ENCODE results near the gene FRMD8.

FRMD8 gene

DNA sequence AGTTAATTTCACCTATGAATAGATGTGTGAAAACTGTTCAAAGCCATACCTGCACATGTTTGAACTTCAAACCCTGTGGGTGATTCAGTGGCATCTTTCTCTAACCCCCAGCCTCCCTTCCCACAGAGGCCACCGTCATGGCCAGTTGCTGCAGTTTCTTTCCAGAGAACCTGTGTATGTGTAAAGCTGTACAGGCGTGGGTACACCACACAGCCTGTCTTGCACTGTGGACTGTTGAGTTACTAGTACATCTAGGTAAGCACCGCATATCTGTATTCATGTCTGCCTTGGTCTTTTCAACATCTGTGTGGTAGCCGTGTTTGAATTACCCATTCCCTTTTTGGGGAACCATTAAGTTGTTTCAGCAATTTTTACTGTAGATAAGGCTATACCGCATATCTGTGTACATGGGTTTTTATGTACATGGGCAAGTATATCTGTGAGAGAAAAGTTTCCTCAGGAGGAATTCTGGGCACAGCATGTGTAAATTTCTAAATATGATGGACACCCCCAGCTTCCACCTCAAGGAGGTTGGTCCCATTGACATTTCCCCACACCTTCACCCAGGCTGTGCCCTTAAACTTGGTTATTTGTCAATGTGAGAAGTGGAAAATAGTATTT is 50.1 kb downstream of the FRMD8 start:
- Histone ChIP-seq H3K27ac (peak overlapping the region; percentile 60), H3K4me1 (ENCODE audit: control insufficient read depth in 1 of 2, insufficient read depth in 1 of 2, low read depth in 1 of 2, low read length in 1 of 2) (peaks cover 79 to 83% of the 10 kb centered on the region in 2 experiments)
- TF ChIP-seq, protein P1, sequence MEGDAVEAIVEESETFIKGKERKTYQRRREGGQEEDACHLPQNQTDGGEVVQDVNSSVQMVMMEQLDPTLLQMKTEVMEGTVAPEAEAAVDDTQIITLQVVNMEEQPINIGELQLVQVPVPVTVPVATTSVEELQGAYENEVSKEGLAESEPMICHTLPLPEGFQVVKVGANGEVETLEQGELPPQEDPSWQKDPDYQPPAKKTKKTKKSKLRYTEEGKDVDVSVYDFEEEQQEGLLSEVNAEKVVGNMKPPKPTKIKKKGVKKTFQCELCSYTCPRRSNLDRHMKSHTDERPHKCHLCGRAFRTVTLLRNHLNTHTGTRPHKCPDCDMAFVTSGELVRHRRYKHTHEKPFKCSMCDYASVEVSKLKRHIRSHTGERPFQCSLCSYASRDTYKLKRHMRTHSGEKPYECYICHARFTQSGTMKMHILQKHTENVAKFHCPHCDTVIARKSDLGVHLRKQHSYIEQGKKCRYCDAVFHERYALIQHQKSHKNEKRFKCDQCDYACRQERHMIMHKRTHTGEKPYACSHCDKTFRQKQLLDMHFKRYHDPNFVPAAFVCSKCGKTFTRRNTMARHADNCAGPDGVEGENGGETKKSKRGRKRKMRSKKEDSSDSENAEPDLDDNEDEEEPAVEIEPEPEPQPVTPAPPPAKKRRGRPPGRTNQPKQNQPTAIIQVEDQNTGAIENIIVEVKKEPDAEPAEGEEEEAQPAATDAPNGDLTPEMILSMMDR (IDR thresholded peaks at IDR 0.05), result no peak

DNA sequence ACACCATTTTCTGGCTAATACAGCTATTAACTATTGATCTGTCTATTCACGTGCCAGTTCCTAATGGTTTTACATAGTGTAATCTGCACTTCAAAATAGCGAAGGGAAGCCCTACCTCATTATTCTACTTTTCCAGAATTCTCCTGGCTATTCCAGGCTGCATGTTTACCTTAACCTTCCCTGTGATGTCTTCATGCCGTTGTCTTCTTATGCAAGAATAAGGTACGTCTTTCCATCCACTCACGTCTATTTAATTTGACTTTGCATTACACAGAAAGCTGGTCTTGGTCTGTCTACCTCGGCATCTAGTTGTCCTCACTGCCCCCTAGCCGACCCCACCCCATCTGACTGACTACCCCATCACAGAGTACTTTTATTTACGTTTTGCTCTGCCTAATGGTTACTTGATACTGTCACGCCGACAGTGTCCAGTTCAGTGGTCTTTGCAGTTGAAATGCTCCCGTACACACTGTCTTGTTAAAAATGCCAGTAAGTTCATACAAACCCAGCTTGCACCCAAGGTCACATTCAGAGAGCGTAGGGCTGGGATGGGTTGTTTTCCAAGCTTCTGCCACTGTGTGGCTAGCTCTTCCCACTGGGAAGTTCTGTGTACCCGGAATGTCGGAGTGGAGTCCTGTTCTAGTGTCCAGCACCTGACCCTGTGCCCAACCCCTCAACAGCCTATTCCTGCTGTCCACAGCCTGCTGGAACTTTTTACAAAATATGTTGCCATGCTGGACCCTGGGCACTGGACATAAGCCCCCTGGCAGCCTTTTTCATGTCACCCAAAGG is 51.2 kb downstream of the FRMD8 start:
- no peaks in the 10 kb centered on the region for H3K9me3 ChIP-seq
- TF ChIP-seq, protein P1 (IDR thresholded peaks at IDR 0.05), result no peak
- H3K27ac ChIP-seq, result peak overlapping the region; percentile 26
- peaks cover 86% of the 10 kb centered on the region for H3K36me3 ChIP-seq
- H3K4me1 ChIP-seq (ENCODE audit: control insufficient read depth in 1 of 2, insufficient read depth in 1 of 2, low read depth in 1 of 2, low read length in 1 of 2), result peaks cover 79 to 82% of the 10 kb centered on the region in 2 experiments
- H3K27me3 ChIP-seq, result no peaks in the 10 kb centered on the region
- H3K4me3 ChIP-seq (ENCODE audit: low read depth in 1 of 2, low read length in 1 of 2), result peak overlapping the region in 1 of 2 experiments; percentile 16

More for the DNA sequence above, 50.1 kb downstream of the FRMD8 start:
- no peak overlapping the region for H3K4me3 ChIP-seq (ENCODE audit: low read depth in 1 of 2, low read length in 1 of 2)
- H3K27me3 ChIP-seq, result no peaks in the 10 kb centered on the region
- peaks cover 82% of the 10 kb centered on the region for H3K36me3 ChIP-seq
- H3K9me3 ChIP-seq, result no peaks in the 10 kb centered on the region

GRCh38 chr11:65438257-65439151 is 52.1 kb downstream of the FRMD8 start:
- Histone ChIP-seq H3K4me1 (ENCODE audit: control insufficient read depth in 1 of 2, insufficient read depth in 1 of 2, low read depth in 1 of 2, low read length in 1 of 2) (peaks cover 82% of the 10 kb centered on the region in 2 experiments), H3K27ac (peak overlapping the region; percentile 69), H3K9me3 (no peaks in the 10 kb centered on the region), H3K36me3 (peaks cover 87% of the 10 kb centered on the region), H3K4me3 (ENCODE audit: low read depth in 1 of 2, low read length in 1 of 2) (no peak overlapping the region), H3K27me3 (no peaks in the 10 kb centered on the region)
- TF ChIP-seq, protein P1 (IDR thresholded peaks at IDR 0.05), result no peak

DNA sequence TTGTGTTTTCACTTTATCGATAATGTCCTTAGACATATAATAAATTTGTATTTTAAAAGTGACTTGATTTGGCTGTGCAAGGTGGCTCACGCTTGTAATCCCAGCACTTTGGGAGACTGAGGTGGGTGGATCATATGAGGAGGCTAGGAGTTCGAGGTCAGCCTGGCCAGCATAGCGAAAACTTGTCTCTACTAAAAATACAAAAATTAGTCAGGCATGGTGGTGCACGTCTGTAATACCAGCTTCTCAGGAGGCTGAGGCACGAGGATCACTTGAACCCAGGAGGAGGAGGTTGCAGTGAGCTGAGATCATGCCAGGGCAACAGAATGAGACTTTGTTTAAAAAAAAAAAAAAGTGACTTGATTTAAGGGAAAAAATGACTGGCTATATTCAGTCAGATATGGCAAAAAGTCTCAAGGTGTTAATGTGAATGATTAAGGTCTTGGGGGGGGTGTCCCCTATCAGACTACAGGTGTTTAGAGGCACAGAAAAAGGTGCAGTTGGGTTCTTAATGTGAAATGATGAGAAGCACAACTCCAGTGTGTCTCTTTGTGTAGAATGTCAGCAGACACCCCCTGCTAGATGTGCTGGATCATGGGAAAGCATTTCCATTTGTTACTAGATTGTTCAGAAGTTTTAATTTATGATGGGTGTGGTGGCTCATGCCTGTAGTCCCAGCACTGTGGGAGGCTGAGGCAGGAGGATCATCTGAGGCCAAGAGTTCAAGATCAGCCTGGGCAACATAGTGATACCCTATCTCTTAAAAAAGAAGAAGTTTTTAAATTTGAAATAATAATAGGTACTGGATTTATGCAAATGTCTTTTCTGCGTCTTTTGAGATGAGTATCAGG is 53.1 kb downstream of the FRMD8 start:
- Histone ChIP-seq H3K27ac (peak overlapping the region; percentile 69), H3K9me3 (no peaks in the 10 kb centered on the region), H3K4me3 (ENCODE audit: low read depth in 1 of 2, low read length in 1 of 2) (no peak overlapping the region), H3K4me1 (ENCODE audit: control insufficient read depth in 1 of 2, insufficient read depth in 1 of 2, low read depth in 1 of 2, low read length in 1 of 2) (peaks cover 76 to 78% of the 10 kb centered on the region in 2 experiments), H3K36me3 (peaks cover 88% of the 10 kb centered on the region), H3K27me3 (no peaks in the 10 kb centered on the region)
- TF ChIP-seq, protein P1 (IDR thresholded peaks at IDR 0.05), result no peak
